NCI-H526 treated with DMSO at 0.1 percent for 48 hours (cell line): ENCODE measurements around the gene ARPP21.

Experiments
- DNase-seq: peaks from one replicate; lab custom pipeline; 2025; lab: John Stamatoyannopoulos, UW

ARPP21 gene

GRCh38 chr3:35639254-35640186 lies at the start of gene ARPP21:
ARPP21 (plus strand) TSS chr3:35639525; CDS start chr3:35681752, 42,227 bp downstream.
- peak; percentile 39 for DNase-seq

GRCh38 chr3:35592589-35593295 lies 46.6 kb upstream of the ARPP21 start:
- no peak for DNase-seq

GRCh38 chr3:35594739-35595138 lies 44.6 kb upstream of the ARPP21 start:
- DNase-seq, result no peak

GRCh38 chr3:35596335-35596995 lies 42.9 kb upstream of the ARPP21 start:
- DNase-seq, result no peak

- DNase-seq, result no peak
Measured at GRCh38 chr3:35597490-35597889, 41.8 kb upstream of the ARPP21 start.

- DNase-seq, result no peak
Measured at GRCh38 chr3:35598804-35599203, 40.5 kb upstream of the ARPP21 start.

GRCh38 chr3:35601959-35602358 lies 37.4 kb upstream of the ARPP21 start:
- no peak for DNase-seq

- no peak for DNase-seq
Measured at GRCh38 chr3:35602395-35602936, 36.9 kb upstream of the ARPP21 start.

GRCh38 chr3:35616346-35616745 lies 23.0 kb upstream of the ARPP21 start:
- DNase-seq, result no peak

GRCh38 chr3:35617370-35617769 lies 22.0 kb upstream of the ARPP21 start:
- DNase-seq, result no peak

GRCh38 chr3:35620238-35620637 lies 19.1 kb upstream of the ARPP21 start:
- peak; percentile 78 for DNase-seq

GRCh38 chr3:35624698-35625097 lies 14.6 kb upstream of the ARPP21 start:
- DNase-seq, result no peak

GRCh38 chr3:35633332-35634124 lies 5.8 kb upstream of the ARPP21 start:
- DNase-seq, result no peak

- no peak for DNase-seq
Measured at GRCh38 chr3:35635407-35635806, 3.9 kb upstream of the ARPP21 start.

- DNase-seq, result no peak
Measured at GRCh38 chr3:35635926-35636683, 3.2 kb upstream of the ARPP21 start.

- DNase-seq, result no peak
Measured at GRCh38 chr3:35638251-35638979, 910 bp upstream of the ARPP21 start.

GRCh38 chr3:35638980-35639253 lies 408 bp upstream of the ARPP21 start:
- no peak for DNase-seq

- no peak for DNase-seq
Measured at GRCh38 chr3:35640190-35641165, 1.2 kb downstream of the ARPP21 start.

- no peak for DNase-seq
Measured at GRCh38 chr3:35641331-35641730, 2.0 kb downstream of the ARPP21 start.
